Activated CD8-positive, alpha-beta T cell treated with anti-CD3 and anti-CD28 coated beads, Interleukin-2, amount 10 ng/mL, durations not matched to agents 7 days and 5 days (primary cell): ENCODE measurements around the gene SNRPB. TPM values are rescaled to one million over a fixed set of nuclear protein-coding genes. Genes with fewer than 3 reads are reported as not detected.
A peak's percentile ranks its signal among the peaks of the same experiment; 100 is the strongest.

Experiments
- ATAC-seq: fragments of 150-1000 bp; cut with Tn5 transposase; one replicate; pipeline ENCODE4 v1.10.0; 2021; ENCODE audit warnings: moderate library complexity
- CTCF ChIA-PET: fragments of 350-600 bp; sonication (Branson Sonifier 250); formaldehyde crosslinking; loops from one replicate; lab custom pipeline; 2021; ENCODE audit warnings: antibody characterized with exemption; lab: Charles Lee
- POLR2A ChIA-PET: fragments of 350-600 bp; sonication (Branson Sonifier 250); formaldehyde crosslinking; loops from one replicate; lab custom pipeline; 2021; ENCODE audit warnings: antibody characterized with exemption; lab: Charles Lee
- DNase-seq: peaks from one replicate; pipeline ENCODE4 v3.0.0-alpha.2; 2020
- H3K27ac Mint-ChIP-seq: one replicate; pipeline ENCODE4 v1.8.0; 2021; ENCODE audit warnings: mild to moderate bottlenecking, mixed read lengths
- H3K27me3 Mint-ChIP-seq: one replicate; pipeline ENCODE4 v1.8.0; 2021; ENCODE audit warnings: low read depth, mixed read lengths
- H3K36me3 Mint-ChIP-seq: one replicate; pipeline ENCODE4 v1.8.0; 2021; ENCODE audit warnings: low read depth, mixed read lengths
- H3K4me1 Mint-ChIP-seq: one replicate; pipeline ENCODE4 v1.8.0; 2021; ENCODE audit warnings: low read depth, mixed read lengths
- H3K4me3 Mint-ChIP-seq: one replicate; pipeline ENCODE4 v1.8.0; 2021; ENCODE audit warnings: mild to moderate bottlenecking, mixed read lengths
- H3K9me3 Mint-ChIP-seq: one replicate; pipeline ENCODE4 v1.8.0; 2022; ENCODE audit warnings: mixed read lengths; ENCODE audit not compliant: insufficient read depth
- total RNA-seq, 2 experiments: library from RNA; stranded (reverse); gene quantifications; one replicate each; pipeline ENCODE4 v1.2.3, GENCODE V29; 2021

SNRPB gene
- total RNA-seq, 2 experiments from 2014 or later: 338 to 339 TPM

DNA sequence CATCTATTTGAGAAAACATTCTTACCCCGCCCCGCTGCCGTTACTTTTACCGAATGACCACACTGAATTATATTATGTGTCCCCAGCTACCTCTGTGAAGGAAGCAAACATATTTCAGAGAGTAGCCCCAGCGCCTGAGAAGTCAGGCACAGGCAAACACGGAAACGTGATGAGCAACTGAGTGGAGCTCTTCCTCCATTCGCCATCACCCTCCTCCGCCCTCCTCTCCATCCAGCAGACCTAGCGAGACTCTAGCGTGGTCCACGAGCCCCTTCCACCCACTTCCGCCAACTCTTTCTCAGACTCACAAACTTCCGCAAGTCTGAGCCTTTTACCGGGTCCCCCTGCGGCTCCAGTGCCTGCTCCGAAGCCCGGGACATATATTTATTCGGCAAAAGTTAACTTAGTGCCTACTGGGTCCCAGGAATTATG is 582 bp downstream of the SNRPB start:
- ATAC-seq: peak; percentile 69
- Mint-ChIP-seq H3K4me3 (peak overlapping the region; percentile 98), H3K9me3 (no peaks in the 10 kb centered on the region), H3K27ac (peak overlapping the region; percentile 100), H3K27me3 (no peaks in the 10 kb centered on the region), H3K4me1 (peaks cover 52% of the 10 kb centered on the region), H3K36me3 (peaks cover 59% of the 10 kb centered on the region)
- ChIA-PET CTCF (interaction anchor here (1.2 to 3.8 kb wide), 5 partner anchors 18 to 83 kb away, joined by 4 to 46 read pairs (median 9); partner anchors contain the start of gene ZNF343), POLR2A (interaction anchor here (0.6 to 2.8 kb wide), 21 partner anchors 9 to 1004 kb away, joined by 3 to 29 read pairs (median 4); partner anchors contain the start of genes IDH3B, NOP56, NSFL1C and ZNF343)
- DNase-seq: peak; percentile 77

DNA sequence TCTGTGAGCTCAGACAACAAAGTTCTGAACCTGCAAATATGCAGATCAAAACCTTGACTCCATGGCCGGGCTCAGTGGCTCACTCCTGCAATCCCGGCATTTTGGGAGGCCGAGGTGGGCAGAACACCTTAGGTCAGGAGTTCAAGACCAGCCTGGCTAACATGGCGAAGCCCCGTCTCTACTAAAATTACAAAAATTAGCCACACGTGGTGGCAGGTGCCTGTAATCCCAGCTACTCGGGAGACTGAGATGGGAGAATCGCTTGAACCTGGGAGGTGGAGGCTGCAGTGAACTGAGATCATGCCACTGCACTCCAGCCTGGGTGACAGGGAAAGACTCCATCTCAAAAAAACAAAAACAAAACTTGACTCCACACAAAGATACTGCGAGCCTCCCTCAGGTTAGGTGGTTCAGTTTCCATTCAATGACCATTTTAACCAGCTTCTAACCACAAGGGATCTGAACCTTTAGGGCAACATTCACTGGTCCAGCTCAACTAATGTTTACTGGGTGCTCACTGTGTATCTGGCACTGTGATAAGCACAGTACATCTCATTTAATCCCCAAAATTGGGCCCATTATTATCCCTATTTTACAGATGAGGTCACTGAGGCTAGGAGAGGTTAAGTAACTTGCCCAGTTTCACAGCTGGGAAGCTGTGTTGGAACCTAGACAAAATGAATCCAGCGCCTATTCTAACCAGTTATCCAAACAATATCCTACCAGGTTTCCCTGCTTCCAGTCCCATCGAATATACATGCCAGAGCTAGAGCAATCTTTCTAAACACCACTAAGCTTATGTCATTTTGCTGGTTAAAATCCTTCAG is 1.8 kb downstream of the SNRPB start:
- POLR2A ChIA-PET: interaction anchor here (0.6 to 2.8 kb wide), 4 partner anchors 16 to 366 kb away, joined by 3 to 29 read pairs (median 4); partner anchors contain the start of gene NOP56
- H3K36me3 Mint-ChIP-seq: peaks cover 71% of the 10 kb centered on the region
- H3K9me3 Mint-ChIP-seq: no peaks in the 10 kb centered on the region
- peak overlapping the region; percentile 98 for H3K4me3 Mint-ChIP-seq
- DNase-seq: no peak
- H3K4me1 Mint-ChIP-seq: peaks cover 56% of the 10 kb centered on the region
- no peak for ATAC-seq
- peak overlapping the region; percentile 60 for H3K27ac Mint-ChIP-seq
- H3K27me3 Mint-ChIP-seq: no peaks in the 10 kb centered on the region
- CTCF ChIA-PET: interaction anchor here (1.1 to 3.8 kb wide), 5 partner anchors 12 to 692 kb away, joined by 3 to 46 read pairs (median 9); partner anchors contain the start of gene ZNF343

DNA sequence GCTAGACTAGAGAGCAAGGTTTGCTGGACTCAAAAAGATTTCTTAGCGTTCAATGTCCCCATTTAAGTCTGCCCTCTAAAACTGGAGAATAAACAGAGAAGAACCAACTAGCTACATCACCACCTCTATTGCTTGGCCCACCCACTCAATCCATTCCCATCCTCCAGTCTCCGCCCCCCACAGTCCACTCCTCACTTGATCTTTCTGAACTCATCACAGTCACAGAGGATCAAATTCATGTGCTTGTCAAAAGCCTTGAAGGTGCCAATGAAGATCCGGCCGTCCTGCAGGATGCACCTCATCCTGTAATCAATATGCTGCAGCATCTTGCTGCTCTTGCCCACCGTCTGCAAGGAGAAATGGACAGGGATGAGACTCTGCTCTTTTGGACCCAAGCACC is 3.2 kb downstream of the SNRPB start:
- H3K27ac Mint-ChIP-seq: peak overlapping the region; percentile 18
- peaks cover 82% of the 10 kb centered on the region for H3K36me3 Mint-ChIP-seq
- no peaks in the 10 kb centered on the region for H3K27me3 Mint-ChIP-seq
- CTCF ChIA-PET: interaction anchor here (1.4 to 2.3 kb wide), 2 partner anchors 11 to 15 kb away, joined by 6 to 9 read pairs; no protein-coding TSS in a partner anchor
- POLR2A ChIA-PET: interaction anchor here (1.1 to 1.2 kb wide), 2 partner anchors 58 to 184 kb away, joined by 3 read pairs; no protein-coding TSS in a partner anchor
- H3K4me3 Mint-ChIP-seq: peak overlapping the region; percentile 98
- no peaks in the 10 kb centered on the region for H3K9me3 Mint-ChIP-seq
- ATAC-seq (no peak), DNase-seq (no peak)
- peaks cover 55% of the 10 kb centered on the region for H3K4me1 Mint-ChIP-seq

DNA sequence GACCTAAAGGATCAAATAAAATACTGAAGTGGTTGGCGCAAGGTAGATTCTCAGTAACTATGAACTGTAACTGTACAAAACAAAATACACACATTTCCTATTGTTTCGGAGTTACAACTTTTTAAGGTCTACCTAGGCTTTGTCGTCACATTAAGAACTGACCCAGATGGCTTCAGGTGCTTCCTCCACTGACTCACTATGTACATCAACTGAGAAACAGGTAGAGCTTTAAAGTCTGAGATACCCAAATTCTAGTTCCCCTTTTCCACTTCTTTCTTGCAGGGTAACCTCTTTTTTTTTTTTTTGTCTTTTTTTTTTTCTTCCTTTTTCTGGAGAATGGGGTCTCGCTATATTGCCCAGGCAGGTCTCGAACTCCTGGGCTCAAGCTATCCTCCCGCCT is 5.5 kb downstream of the SNRPB start:
- Mint-ChIP-seq H3K27me3 (no peaks in the 10 kb centered on the region), H3K27ac (no peak overlapping the region), H3K36me3 (peaks cover 91% of the 10 kb centered on the region), H3K9me3 (no peaks in the 10 kb centered on the region), H3K4me1 (peaks cover 41% of the 10 kb centered on the region), H3K4me3 (no peak overlapping the region)
- ChIA-PET CTCF (no interaction called here), POLR2A (no interaction called here)
- ATAC-seq: no peak
- no peak for DNase-seq

DNA sequence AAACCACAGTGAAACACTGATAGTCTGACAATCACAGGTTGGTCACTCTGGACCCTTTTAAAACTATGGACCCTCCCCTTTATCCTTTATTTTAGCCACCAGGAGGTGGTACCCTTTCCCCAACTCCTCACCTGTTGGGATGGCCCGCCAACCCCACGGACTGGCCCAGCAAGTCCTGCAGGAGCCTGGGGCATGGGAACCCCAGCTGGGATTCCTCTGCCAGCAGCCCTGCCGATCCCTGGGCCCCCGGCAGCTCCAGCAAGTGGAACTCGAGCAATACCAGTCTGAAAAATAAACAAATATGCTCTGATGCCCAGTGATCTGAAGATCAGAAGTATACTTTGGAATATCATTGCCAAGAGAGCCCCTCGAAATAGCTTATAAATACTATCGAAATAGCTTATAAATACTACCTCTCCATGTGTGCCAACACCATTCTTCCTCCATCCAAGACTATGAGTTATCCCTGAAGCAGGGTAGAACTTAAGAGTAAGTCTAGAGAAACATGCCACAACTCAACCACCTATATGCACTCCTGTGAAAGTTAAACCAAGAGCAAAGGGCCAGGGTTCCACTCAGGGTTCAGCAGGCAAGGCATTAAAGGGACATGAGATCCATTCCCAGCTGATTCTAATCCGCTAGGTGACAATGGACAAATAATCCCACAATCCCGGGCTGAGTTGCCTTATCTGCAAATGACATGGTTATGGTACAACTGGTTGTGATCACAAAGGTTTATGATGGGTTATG is 6.8 kb downstream of the SNRPB start:
- ChIA-PET CTCF (interaction anchor here (1.2 kb wide), 1 partner anchor 58 kb away, joined by 3 read pairs; no protein-coding TSS in a partner anchor), POLR2A (interaction anchor here (0.5 to 1.0 kb wide), 2 partner anchors 22 to 277 kb away, joined by 3 read pairs; no protein-coding TSS in a partner anchor)
- no peak for DNase-seq
- H3K4me3 Mint-ChIP-seq: no peak overlapping the region
- no peaks in the 10 kb centered on the region for H3K9me3 Mint-ChIP-seq
- no peak for ATAC-seq
- H3K36me3 Mint-ChIP-seq: peaks cover 90% of the 10 kb centered on the region
- peaks cover 33% of the 10 kb centered on the region for H3K4me1 Mint-ChIP-seq
- no peak overlapping the region for H3K27ac Mint-ChIP-seq
- H3K27me3 Mint-ChIP-seq: no peaks in the 10 kb centered on the region

DNA sequence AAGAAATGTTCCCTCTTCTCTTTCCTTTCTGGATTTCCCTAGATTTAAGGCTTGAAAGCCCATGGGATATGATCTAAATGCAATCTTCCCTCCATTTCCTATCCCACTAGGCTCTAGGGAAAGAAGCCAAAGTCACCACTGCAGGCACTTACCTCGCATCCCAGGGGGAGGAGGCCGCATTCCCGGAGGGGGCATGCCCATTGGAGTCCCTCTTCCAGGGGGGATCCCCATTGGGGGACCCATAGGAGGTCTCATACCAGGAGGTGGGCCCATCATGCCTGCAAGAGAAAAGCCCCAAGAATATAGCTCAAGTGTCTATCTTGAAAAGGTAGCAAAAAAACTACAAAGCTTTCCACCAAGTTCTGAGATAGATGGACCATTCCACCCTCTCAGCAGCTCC is 8.1 kb downstream of the SNRPB start:
- Mint-ChIP-seq H3K36me3 (peaks cover 84% of the 10 kb centered on the region), H3K9me3 (no peaks in the 10 kb centered on the region), H3K4me1 (peaks cover 20% of the 10 kb centered on the region), H3K4me3 (no peak overlapping the region), H3K27me3 (no peaks in the 10 kb centered on the region), H3K27ac (no peak overlapping the region)
- no peak for ATAC-seq
- no peak for DNase-seq
- POLR2A ChIA-PET: interaction anchor here (0.6 to 1.0 kb wide), 2 partner anchors 279 to 947 kb away, joined by 3 read pairs; no protein-coding TSS in a partner anchor
- CTCF ChIA-PET: interaction anchor here (1.0 to 1.2 kb wide), 2 partner anchors 11 to 59 kb away, joined by 3 to 7 read pairs; no protein-coding TSS in a partner anchor

DNA sequence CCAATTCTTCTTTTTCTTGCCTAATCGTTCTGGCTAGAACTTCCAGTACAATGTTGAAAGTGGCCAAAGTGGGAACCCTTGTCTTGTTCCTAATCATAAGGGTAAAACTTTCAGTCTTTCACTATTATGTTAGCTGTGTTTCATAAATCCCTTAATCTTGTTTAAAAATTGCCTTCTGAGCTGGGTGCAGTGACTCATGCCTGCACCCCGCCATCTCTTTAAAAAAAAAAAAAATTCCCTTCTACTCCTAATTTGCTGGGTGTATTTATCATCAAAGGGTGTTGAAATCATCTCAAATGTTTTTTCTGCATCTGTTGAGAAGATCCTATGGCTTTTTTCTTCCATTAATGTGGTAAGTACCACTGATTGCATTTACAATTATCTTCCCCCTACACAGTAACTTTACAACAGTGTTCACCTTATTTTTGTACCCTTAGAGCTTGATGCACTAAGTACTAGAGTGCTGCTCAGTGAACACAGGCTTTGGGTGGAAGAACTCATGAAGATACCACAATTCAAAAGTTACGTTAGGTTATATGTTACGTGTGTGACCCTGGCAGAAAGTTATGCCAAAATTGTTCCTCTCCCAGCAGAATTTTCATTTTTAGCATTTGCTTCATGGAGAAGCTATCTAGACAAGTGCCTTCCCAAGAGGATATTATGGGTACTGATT is 9.7 kb downstream of the SNRPB start:
- no peak for ATAC-seq
- no peak overlapping the region for H3K4me3 Mint-ChIP-seq
- H3K36me3 Mint-ChIP-seq: peaks cover 70% of the 10 kb centered on the region
- no peaks in the 10 kb centered on the region for H3K9me3 Mint-ChIP-seq
- ChIA-PET POLR2A (interaction anchor here (0.6 to 1.9 kb wide), 5 partner anchors 9 to 193 kb away, joined by 3 to 7 read pairs (median 3); partner anchors contain the start of gene SNRPB), CTCF (interaction anchor here (1.3 to 2.4 kb wide), 3 partner anchors 9 to 110 kb away, joined by 3 to 11 read pairs (median 7); no protein-coding TSS in a partner anchor)
- no peaks in the 10 kb centered on the region for H3K27me3 Mint-ChIP-seq
- DNase-seq: no peak
- H3K4me1 Mint-ChIP-seq: peaks cover 7% of the 10 kb centered on the region
- H3K27ac Mint-ChIP-seq: no peak overlapping the region

DNA sequence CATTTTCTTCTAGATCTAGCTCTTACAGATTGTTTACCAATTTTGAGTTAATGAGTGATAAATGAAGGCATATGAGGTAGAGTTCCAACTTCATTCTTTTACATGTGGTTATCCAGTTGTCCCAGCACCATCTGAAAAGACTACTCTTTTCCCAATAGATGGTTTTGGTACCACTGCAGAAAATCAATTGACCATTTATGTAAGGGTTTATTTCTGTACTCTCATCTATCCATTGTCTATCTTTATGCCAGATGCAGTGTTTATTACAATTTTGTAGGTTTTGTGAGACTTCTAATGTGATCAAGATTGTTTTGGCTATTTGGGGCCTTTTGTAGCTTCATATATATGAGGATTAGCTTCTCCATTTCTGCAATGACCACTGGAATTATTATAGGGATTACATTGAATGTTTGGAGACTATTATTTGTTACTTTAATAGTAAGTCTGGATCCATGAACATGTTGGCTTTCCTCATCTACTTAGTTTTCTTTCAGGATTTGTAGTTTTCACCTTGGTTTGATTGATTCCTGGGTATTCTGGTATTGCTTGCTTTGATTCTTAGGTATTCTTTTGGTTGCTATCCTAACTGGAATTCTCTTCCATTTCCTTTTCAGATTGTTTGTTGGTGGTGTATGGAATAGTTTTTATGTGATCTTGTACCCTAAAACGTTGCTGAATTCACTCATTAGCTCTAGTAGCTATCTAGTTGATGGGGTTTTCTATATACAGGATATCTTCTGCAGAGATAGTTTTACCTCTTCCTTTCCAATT is 10.4 kb downstream of the SNRPB start:
- POLR2A ChIA-PET: interaction anchor here (1.0 to 1.9 kb wide), 3 partner anchors 10 to 192 kb away, joined by 3 to 7 read pairs (median 3); partner anchors contain the start of gene SNRPB
- no peak overlapping the region for H3K27ac Mint-ChIP-seq
- peaks cover 63% of the 10 kb centered on the region for H3K36me3 Mint-ChIP-seq
- peaks cover 4% of the 10 kb centered on the region for H3K4me1 Mint-ChIP-seq
- H3K9me3 Mint-ChIP-seq: no peaks in the 10 kb centered on the region
- ATAC-seq (no peak), DNase-seq (no peak)
- no peaks in the 10 kb centered on the region for H3K27me3 Mint-ChIP-seq
- CTCF ChIA-PET: interaction anchor here (1.3 to 2.4 kb wide), 3 partner anchors 8 to 110 kb away, joined by 3 to 11 read pairs (median 7); no protein-coding TSS in a partner anchor
- H3K4me3 Mint-ChIP-seq: no peak overlapping the region

DNA sequence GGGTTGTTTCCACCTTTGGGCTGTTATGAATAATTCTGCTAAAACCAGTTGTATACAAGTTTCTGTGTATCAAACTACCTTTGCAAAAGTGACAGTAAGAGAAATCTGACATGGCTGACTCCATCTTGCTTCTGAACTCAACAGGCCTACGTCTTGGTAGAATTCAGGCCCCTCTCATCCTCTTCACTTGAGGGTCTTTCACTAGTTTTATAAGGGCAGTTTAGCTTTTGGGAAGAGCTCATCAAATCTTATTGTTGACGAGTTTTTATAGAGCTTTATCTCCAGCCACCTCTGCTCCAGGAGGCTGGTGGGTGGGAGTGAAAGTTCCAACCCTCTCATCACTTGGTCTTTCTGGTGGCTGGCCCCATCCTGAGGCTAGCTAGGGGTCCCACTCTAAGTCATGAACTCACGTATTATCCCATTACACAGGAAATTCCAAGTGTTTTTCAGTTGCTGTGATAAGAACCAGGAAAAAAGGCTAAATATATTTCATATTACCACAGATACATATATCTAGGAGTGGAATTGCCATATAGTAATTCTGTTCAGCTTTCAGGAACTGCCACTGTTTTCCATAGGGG is 11.6 kb downstream of the SNRPB start:
- Mint-ChIP-seq H3K9me3 (no peaks in the 10 kb centered on the region), H3K4me1 (peaks cover 2% of the 10 kb centered on the region), H3K27ac (no peak overlapping the region), H3K4me3 (no peak overlapping the region), H3K36me3 (peaks cover 52% of the 10 kb centered on the region), H3K27me3 (no peaks in the 10 kb centered on the region)
- ChIA-PET CTCF (interaction anchor here (1.1 to 1.4 kb wide), 2 partner anchors 62 to 251 kb away, joined by 3 read pairs; no protein-coding TSS in a partner anchor), POLR2A (interaction anchor here (0.8 kb wide), 1 partner anchor 11 kb away, joined by 3 read pairs; the partner anchor contains the start of gene SNRPB)
- ATAC-seq: no peak
- no peak for DNase-seq
